Stimulated activated CD4-positive, alpha-beta T cell treated with anti-CD3 and anti-CD28 coated beads, Interleukin-15, amount 100 ng/mL, for 48 hours (primary cell): ENCODE data around the gene DDX4.
"Not testable (repeated sequence)": the region's sequence is repeated elsewhere in the genome, so short reads cannot be mapped to it uniquely, and the experiment has no call there.

ENCODE experiments used
- DNase-seq, 2 donors: peaks; one replicate each; pipeline ENCODE4 v3.0.0-alpha.2; 2020; ENCODE audit warnings: low read depth in 2 of 2

DDX4 gene

DNA sequence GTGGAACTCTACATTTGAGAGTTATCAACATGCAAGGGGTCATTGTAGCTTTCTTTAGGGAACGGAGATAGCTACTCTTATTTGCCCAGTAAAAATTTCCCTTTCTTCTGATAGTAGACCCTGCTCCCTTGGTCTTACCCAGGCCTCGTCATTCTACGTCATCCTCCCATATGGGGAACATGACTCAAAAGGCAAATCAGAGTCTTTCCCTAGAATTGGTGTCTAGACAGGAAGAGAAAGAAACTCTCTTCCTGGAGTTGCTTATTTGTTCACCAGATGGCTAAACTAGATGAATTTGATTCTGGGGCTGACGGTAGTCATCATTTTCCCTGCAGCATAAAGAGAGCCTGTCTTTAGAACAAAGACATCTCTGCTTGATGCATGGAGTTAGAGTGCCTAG lies 13.6 kb upstream of the DDX4 start:
- no peak for DNase-seq

DNA sequence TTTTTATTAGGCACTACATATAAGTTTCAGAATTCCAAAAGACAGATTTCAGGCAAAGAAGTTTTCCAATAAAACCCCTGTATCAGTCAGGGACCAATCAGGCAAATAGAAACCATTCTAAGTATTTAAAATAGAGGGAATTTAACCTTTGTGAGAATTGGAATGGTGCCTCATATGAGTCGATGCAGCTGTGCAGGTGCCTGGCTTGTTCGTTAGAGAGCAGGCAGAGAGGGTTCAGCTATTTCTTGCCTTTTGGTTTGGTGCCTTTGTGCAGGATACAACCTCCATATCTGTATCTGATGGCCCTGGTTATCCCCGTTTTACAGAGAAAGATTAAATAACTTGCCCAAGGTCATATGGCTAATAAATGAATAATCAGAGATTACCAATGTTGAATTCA lies 6.0 kb upstream of the DDX4 start:
- no peak for DNase-seq

DNA sequence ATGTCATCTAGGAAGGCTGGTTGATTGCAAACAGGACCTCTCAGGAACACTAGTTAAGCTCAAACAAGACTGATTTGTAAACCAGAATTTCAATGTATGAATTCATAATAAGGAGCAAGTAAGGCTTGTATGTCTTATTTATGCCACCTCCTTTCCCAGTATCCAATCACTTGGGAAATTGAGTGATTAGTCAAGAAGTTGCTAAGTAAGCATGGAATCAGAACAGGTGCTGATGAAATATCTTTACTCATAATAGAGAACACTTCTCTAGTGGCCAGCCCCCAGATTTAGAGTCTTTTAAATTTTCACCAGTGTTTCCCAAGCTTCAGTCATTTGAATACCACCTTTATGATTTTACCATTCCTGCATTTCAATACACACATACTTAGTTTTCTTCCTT lies 5.3 kb upstream of the DDX4 start:
- DNase-seq: no peak

DNA sequence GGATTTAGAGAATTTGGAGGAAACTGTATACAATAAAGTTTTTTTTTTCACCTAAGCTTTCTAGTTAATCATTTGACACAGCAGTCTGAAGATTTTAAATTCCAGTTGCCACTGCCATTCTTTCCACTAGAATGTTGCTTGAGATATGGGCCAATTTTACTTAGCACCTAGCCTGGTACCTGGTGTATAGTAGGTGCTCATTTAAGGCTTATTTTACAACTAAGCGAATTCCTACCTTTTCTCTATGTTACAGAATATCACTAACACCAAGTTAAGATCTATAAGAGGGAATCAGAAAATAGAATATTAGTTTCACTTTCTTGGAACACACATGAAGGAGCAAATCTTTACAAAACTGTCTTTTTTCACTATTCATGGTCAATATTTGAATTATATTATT lies 3.2 kb upstream of the DDX4 start:
- no peak for DNase-seq

DNA sequence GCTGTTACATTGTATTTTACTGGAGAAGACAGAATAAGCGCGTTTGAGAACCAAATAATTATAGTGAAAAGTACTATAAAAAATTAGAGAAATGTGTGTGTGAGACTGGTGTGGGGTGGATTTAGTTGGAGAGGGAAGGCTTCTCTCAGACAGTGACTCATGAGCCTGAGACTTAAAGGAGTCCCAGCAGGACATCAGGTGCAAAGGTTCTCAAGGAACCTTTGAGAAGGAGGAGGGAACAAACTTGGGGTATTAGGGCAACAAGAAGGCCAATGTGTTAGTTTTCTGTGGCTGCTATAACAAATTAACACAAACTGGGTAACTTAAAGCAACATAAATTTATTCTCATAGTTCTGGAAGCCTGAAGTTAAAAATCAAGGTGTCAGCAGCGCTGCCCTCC lies 4.9 kb downstream of the DDX4 start:
- no peak for DNase-seq

DNA sequence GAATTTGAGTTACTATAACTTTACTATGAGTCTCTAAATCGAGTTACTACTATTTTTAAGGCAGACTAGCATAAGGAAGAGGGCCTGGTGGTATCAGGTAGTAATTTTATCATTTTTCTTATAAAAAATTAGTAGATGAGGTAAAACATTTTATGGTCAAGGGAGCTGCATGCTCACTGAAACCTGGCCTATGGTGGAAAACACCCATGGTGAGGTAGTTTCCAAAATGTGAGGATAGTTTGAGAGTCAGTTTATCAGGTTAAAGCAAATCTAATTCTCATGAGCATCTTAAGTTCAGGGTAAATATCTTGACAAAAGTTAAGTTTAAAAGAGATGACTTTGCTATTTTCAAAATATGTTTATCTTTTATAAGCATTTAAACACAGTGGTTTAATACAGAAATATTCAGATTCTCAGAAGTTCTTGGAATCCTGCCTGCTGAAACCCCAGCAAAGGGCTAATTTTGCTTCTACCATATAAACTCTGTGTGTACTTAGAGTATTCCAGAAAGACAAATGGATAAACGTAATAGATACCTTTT lies 10.0 kb downstream of the DDX4 start:
- DNase-seq: no peak

DNA sequence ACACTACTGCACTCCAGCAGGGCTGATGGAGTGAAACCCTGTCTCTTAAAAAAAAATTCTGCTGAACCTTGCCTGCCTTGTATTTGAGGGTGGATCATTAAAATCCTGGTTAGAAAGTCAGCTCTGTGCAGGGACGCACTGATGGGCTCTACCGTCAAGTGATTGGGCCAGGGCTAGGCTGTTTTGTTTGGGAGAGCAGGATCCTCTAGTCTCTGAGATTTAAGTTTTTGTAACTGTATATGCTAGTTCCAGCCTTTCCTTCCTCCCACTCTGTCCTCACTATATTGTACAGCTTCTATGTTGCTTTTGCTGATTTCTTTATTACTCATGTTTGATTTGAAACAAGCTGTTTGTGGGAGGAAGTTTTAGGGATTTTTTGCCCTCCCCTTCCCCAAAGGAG lies 11.5 kb downstream of the DDX4 start:
- no peak for DNase-seq

DNA sequence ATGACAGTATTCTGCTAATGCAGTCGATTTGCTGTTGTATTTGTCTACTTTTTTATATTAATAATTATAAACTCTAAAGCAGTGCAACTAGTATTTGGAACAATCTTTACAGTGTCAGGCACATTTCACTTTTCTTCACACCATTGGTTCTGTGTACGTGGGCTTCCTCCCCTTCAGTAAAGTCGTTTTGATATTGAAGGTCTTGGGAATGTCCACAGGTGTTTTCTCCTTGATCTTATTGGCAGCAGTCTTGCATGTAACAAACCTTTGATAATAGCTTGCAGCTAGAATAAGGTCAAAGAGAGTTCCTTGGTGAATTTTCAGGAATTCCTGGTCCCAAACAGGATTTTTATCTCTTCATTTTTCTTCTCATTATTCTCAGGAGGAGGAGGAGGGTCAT lies 12.2 kb downstream of the DDX4 start:
- DNase-seq: no peak

DNA sequence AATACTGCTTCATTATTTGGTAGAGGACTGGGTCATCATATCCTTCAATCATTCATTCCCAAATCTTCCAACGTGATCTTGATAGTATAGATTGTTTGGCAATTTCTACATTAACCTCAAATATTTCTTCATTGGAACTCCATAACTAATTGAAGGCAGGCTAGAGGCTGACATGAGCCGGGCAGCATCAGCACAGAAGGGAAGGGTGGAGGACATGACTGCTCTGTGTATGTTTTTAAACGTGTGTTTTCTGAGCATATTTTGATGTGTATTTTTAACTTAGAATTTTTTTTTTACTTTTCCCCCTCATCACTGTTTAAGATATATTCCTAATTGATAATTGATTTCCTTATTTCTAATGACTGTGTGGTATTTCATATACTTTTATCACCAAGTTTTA lies 12.6 kb downstream of the DDX4 start:
- no peak for DNase-seq

DNA sequence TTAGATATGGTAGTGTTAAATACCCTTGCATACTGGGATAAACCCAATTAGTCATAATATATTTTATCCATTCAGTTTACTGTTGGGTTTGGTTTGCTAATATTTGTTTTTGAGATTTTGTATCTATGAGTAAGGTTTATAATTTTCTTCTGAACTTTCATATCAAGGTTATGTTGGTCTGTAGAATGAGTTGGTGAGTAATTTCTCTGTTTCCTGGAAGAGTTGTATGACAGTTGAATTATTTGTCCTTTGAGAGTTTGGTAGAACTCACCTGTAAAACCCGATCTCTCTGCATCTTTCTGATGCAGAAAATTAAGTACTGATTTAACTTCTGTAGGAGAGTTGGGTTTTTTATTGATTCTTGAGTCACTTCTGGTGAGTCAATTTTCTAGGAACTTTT lies 20.4 kb downstream of the DDX4 start:
- no peak for DNase-seq

DNA sequence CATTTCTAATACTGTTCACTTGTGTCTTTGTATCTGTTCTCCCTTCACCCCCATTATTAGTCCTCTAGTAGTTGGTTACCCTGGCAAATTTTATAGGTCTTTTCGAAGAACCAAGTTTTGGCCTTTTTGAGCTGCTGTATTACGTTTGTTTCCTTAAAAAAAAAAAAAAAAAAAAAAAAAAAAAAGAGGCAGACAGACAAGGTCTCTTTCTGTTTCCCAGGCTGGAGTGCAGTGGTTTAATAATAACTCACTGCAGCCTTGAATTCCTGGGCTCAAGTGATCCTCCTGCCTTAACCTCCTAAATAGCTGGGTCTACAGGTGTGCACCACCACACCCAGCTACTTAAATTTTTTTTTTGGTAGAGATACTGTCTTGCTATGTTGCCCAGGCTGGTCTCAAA lies 20.9 kb downstream of the DDX4 start:
- no peak for DNase-seq

DNA sequence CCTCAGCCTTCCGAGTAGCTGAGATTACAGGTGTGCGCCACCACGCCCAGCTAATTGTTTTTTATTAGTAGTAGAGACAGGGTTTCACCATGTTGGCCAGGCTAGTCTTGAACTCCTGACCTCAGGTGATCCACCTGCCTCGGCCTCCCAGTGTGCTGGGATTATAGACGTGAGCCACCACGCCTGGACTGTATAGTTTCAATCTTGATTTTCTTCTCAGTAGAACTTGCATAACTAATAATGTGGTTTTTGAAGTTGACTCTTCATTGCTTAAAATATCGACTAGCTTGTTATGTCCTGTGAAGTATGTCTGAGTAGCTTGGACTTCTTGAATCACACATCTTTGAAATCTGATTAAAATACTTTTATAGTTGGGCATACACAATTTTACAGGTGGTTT lies 23.9 kb downstream of the DDX4 start:
- not testable (repeated sequence) for DNase-seq

DNA sequence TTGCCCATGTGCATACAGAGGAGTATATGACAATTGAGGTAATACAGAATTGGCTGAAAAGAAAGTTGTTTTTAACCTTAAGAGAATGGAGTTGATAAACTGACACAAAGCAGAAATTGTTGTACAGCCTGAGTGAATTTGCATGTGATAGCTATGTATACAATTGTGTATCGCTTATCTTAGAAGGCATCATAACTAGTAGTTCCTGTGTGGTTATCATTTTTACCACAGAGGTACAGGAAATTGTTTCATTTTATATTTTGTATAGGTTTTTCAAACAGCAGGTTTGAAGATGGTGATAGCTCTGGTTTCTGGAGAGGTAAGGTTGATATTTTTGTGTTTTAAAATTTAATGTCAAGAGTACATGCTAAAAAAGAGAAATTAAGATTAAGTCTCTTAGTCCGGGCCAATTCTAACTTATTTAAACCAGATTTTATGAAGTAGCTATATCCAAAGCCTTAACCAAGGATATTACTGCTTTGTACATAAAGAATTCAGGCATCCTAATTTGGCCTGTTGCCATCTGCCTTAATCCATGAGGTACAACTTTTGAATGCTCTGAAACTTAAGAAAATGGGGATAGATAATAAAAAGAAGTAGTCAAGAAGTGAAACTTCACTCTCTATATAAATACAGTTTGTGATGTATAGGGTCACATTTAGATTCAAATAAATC lies 26.0 kb downstream of the DDX4 start:
- no peak for DNase-seq

DNA sequence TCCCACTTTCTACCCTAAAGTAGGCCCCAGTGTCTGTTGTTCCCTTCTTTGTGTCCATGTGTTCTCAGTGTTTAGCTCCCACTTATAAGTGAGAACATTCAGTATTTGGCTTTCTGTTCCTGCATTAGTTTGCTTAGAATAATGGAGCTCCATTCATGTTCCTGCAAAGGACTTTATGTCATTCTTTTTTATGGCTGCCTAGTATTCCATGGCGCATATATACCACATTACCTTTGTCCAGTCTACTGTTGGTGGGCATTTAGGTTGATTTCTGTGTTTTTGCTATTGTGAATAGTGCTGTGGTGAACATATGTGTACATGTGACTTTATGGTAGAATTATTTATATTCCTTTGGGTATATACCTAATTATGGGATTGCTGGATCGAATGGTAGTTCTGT lies 30.4 kb downstream of the DDX4 start:
- no peak for DNase-seq

DNA sequence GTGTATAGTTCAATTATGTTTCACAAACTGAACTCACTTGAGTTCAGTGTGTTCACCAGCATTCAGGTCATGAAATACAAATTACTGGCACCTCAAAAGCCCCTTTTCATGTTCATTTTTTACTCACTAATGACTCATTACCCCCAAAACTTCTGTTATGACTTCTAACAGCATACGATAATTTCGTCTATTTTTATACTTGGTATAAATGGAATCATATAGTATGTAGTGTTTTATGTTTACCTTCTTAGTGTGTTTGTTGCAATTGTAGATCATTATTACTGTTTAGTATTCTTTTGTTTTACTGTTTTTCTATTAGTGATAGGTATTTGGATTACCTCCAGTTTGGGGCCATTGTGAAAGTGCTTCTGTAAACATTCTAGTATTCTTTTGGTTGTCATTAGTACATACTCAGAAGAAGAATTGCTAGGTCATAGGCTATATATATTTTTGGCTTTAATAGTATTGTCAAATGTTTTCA lies 33.4 kb downstream of the DDX4 start:
- no peak for DNase-seq

DNA sequence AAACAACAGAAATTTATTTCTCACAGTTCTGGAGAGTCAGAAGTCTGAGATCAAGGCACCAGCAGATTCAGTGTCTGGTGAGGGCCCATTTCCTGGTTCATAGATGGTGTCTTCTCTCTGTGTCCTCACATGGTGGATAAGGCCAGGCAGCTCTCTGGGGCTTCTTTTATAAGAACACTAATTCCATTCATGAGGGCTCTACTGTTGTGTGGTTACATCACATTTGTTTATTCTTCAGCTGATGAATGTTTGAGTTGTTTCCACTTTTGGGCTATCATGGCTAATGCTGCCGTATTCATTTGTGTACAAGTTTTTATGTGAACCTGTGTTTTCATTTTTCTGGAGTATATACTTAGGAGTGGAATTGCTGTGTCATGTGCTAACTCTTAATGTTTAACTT lies 35.2 kb downstream of the DDX4 start:
- no peak for DNase-seq

DNA sequence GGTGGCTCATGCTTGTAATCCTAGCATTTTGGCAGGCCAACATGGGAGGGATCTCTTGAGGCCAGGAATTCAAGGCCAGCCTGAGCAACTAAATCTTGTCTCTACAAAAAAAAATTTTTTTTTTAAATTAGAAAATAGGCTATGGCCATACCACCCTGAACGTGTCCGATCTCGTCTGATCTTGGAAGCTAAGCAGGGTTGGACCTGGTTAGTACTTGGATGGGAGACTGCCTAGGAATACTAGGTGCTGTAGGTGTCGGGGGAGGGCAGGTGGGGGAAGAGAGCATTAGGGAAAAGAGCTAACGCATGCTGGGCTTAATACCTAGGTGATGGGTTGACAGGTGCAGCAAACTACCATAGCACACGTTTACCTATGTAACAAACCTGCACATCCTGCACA lies 39.5 kb downstream of the DDX4 start:
- no peak for DNase-seq

DNA sequence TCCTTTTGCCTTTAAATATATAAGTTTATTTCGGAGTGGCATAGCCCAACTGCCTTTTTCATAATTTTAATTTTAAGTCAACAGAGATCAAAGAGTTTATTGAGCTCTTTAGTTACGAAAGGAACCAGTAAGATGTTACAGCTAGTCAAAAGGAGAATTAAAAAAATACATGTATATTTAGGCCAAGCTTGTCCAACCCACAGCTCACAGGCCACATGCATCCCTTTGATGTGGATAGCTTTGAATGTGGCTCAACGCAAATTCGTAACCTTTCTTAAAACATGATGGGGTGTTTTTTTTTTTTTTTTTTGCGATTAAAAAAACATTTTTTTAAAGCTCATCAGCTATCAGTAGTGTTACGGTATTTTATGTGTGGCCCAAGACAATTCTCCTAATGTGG lies 63.1 kb downstream of the DDX4 start:
- DNase-seq: no peak

DNA sequence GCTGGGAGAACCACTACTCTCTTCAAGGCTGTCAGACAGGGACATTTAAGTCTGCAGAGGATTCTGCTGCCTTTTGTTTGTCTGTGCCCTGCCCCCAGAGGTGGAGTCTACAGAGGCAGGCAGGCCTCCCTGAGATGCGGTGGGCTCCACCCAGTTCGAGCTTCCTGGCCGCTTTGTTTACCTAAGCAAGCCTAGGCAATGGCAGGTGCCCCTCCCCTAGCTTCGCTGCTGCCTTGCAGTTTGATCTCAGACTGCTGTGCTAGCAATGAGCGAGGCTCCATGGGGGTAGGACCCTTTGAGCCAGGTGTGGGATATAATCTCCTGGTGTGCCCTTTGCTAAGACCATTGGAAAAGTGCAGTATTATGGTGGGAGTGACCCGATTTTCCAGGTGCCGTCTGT lies 71.0 kb downstream of the DDX4 start:
- not testable (repeated sequence) for DNase-seq

DNA sequence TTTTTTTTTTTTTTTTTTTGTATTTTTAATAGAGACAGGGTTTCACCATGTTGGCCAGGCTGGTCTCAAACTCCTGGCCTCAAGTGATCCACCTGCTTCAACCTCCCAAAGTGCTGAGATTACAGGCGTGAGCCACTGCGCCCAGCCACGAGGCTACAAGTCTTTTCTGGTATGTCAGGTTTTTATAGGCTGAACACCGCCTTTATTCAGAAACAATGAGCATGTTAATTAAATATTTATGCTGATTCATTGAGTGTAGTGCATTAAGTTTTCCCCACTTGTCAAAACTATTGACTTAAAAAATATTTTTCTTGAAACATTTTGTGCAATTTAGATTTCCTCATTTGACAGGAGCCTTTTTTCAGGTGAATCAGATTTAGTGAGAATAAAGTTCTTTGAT lies 78.1 kb downstream of the DDX4 start:
- not testable (repeated sequence) for DNase-seq

DNA sequence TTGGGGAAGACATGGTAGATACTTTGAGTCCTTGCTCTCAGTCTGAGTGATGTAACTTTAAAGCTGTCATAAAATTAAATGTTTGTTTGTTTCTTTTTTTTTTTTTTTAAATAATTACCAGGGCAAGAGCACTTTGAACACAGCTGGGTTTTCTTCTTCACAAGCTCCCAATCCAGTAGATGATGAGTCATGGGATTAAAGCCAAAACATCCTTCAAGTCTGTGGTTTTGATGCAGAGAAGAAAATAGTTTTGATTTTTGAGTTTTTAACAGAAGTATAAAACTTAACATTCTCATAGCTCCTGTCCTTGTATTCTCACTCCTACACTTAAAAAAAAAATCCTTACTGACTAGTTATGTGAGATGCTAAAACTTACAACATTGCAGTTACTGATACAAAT lies 78.5 kb downstream of the DDX4 start:
- DNase-seq: no peak

DNA sequence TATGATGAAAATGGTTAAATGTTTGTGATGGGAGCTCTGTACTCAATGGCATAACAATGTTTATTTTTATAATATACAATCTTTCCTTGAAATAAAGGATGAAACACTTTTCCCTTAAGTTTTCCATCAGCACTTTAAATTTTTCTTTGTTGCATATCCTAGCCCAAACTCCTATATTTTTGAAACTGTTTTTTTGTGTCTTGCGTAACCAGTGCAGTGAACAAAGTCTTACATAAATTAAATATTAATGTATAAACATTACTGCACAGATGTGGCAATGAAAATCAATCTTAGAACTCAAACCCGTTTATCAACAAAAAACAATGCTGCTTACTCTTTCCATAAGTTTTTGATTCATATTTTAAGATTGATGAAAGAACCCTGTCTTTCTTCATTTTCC lies 79.2 kb downstream of the DDX4 start:
- DNase-seq: no peak

DNA sequence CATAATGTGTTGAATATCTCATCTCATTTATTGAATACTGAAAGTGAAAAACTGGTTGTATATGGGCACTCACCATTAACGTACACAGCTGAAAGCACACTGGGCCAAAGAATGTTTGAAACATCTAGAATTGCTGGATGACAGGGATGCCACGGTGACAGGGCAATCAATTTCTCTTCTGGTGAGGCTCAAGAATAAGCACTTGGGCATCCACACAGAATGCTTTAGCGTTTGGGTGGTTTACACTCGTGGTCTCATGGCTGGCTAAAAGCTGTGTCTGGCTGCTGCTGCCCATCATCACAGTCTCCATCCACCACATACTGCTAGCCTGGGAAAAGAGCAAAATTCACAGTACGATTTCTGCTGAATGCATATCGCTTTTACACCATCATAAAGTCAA lies 82.6 kb downstream of the DDX4 start:
- DNase-seq: no peak
